ENCODE measurements around the gene SCARB1.
"Not testable (repeated sequence)": the region's sequence is repeated elsewhere in the genome, so short reads cannot be mapped to it uniquely, and the experiment has no call there.

Gene SCARB1, protein sequence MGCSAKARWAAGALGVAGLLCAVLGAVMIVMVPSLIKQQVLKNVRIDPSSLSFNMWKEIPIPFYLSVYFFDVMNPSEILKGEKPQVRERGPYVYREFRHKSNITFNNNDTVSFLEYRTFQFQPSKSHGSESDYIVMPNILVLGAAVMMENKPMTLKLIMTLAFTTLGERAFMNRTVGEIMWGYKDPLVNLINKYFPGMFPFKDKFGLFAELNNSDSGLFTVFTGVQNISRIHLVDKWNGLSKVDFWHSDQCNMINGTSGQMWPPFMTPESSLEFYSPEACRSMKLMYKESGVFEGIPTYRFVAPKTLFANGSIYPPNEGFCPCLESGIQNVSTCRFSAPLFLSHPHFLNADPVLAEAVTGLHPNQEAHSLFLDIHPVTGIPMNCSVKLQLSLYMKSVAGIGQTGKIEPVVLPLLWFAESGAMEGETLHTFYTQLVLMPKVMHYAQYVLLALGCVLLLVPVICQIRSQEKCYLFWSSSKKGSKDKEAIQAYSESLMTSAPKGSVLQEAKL

DNA sequence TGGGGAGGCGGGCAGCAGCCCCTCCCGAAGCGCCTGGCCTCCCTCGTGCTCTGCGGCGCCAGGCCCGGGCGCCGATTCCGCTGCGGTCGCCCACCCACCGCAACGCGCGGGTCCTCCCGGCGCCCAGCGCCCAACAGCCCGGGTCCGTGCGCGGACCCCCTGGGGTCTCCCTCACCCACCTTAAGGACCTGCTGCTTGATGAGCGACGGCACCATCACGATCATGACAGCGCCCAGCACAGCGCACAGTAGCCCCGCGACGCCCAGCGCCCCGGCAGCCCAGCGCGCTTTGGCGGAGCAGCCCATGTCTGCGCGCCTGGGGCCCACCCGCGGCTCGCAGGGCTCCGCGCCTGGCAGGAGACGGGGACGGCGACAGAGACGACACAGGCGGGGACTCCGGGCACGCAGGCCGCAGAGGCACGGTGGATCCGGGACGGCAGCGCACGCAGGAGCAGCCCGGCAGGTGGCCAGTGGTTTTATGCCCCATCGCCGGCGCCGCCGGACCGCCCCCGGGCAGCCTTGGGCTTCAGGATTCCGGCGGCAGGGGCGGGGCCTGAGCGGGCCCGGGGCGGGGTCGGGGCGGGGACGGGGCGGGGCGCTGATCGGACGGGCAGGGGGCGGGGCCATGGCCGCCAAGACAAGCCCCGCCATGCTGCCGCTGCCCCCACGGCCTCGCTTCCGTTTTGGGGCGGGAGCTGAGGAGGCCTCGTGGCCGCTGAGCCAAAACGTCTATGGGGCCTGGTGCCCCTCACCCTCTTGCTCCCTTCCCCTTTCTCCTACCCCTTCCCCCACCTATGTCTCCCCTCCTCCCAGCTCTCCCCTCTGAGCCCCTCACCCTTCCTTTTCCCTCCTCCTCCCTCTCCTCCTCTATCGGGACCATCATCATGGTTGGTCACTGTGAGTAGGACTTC is at the start of gene SCARB1:
SCARB1 (minus strand) TSS at position 449 of the 910 bp plus-strand sequence; CDS start at position 305, 144 bp downstream.
- H3K4me1 ChIP-seq (ENCODE audit: control insufficient read depth, insufficient read depth, low read length) = peaks cover 2% of the 10 kb centered on the region
- no peaks in the 10 kb centered on the region for H3K27me3 ChIP-seq (ENCODE audit: control insufficient read depth, insufficient read depth, low read length)
- H3K27ac ChIP-seq (ENCODE audit: low read depth, low read length) = peak within 1 kb of the TSS; percentile 9
- peak within 1 kb of the TSS; percentile 74 for H3K9ac ChIP-seq (ENCODE audit: low read length)
- H3K36me3 ChIP-seq (ENCODE audit: control insufficient read depth, insufficient read depth, low read length) = no peaks in the 10 kb centered on the region
- H3K4me3 ChIP-seq (ENCODE audit: low read length) = peak within 1 kb of the TSS; percentile 88

DNA sequence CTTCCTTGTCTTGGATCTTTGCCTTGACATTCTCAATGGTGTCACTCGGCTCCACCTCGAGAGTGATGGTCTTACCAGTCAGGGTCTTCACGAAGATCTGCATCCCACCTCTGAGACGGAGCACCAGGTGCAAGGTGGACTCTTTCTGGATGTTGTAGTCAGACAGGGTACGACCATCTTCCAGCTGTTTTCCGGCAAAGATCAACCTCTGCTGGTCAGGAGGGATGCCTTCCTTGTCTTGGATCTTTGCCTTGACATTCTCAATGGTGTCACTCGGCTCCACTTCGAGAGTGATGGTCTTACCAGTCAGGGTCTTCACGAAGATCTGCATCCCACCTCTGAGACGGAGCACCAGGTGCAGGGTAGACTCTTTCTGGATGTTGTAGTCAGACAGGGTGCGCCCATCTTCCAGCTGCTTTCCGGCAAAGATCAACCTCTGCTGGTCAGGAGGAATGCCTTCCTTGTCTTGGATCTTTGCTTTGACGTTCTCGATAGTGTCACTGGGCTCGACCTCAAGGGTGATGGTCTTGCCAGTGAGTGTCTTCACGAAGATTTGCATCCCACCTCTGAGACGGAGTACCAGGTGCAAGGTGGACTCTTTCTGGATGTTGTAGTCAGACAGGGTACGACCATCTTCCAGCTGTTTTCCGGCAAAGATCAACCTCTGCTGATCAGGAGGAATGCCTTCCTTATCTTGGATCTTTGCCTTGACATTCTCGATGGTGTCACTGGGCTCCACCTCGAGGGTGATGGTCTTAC is 49.0 kb upstream of the SCARB1 start:
- Histone ChIP-seq H3K4me1 (ENCODE audit: control insufficient read depth, insufficient read depth, low read length) (peaks cover 36% of the 10 kb centered on the region), H3K4me3 (ENCODE audit: low read length) (peak overlapping the region; percentile 93), H3K36me3 (ENCODE audit: control insufficient read depth, insufficient read depth, low read length) (peaks cover 25% of the 10 kb centered on the region)
- not testable (repeated sequence) for H3K9ac ChIP-seq (ENCODE audit: low read length); H3K27me3 ChIP-seq (ENCODE audit: control insufficient read depth, insufficient read depth, low read length); H3K27ac ChIP-seq (ENCODE audit: low read depth, low read length)

DNA sequence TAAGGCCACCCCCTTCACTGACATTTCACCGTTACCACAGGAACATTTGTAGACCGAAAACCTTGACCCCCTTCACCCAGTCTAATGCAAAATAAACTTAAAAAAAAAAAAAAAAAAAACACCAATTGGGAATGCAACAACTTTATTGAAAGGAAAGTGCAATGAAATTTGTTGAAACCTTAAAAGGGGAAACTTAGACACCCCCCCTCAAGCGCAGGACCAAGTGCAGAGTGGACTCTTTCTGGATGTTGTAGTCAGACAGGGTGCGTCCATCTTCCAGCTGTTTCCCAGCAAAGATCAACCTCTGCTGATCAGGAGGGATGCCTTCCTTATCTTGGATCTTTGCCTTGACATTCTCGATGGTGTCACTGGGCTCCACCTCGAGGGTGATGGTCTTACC is 47.9 kb upstream of the SCARB1 start:
- H3K27me3 ChIP-seq (ENCODE audit: control insufficient read depth, insufficient read depth, low read length); H3K9ac ChIP-seq (ENCODE audit: low read length): not testable (repeated sequence)
- Histone ChIP-seq H3K4me1 (ENCODE audit: control insufficient read depth, insufficient read depth, low read length) (peaks cover 30% of the 10 kb centered on the region), H3K27ac (ENCODE audit: low read depth, low read length) (peak overlapping the region; percentile 50), H3K4me3 (ENCODE audit: low read length) (peak overlapping the region; percentile 50), H3K36me3 (ENCODE audit: control insufficient read depth, insufficient read depth, low read length) (peaks cover 25% of the 10 kb centered on the region)

DNA sequence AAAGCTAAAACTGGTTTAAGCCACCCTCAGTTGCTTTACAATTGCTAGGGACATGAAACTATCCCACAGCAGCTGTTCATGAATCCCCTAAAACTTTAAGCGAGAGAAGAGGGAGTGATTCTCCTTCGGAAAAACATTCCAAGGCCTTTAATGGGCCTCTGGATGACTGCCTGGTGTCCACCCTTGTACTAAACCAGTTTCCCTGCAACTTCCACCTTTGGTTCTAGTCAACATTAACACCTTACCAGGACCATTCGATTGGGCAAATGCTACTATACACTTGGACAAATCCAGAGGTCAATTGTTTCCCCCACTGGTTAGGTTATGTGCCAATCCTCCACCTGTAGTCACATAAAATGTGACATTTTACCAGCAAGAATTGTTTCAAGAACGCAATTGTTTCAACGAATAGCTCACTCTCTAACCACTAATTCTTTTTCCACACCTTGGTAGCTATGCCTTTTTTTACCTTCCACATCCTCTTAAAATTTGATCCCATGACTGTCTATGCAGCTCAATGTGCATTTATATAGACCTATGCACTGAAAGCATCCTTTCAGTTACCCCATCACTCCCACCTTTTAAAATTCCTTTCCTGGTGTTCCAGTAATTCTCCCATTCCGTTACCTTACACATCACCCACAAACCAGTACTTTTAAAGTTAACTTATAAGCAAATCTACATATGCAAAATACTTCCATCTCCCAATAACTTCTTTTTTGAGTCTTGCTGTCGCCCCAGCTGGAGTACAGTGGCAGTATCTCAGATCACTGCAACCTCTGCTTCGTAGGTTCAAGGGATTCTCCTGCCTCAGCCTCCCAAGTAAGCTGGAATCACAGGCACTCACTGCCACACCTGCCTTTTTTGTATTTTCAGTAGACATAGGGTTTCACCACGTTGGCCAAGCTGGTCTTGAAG is 47.2 kb upstream of the SCARB1 start:
- Histone ChIP-seq H3K36me3 (ENCODE audit: control insufficient read depth, insufficient read depth, low read length) (peaks cover 25% of the 10 kb centered on the region), H3K9ac (ENCODE audit: low read length) (no peak overlapping the region), H3K4me1 (ENCODE audit: control insufficient read depth, insufficient read depth, low read length) (peaks cover 25% of the 10 kb centered on the region), H3K27ac (ENCODE audit: low read depth, low read length) (peak overlapping the region; percentile 50), H3K27me3 (ENCODE audit: control insufficient read depth, insufficient read depth, low read length) (no peaks in the 10 kb centered on the region), H3K4me3 (ENCODE audit: low read length) (peak overlapping the region; percentile 23)

DNA sequence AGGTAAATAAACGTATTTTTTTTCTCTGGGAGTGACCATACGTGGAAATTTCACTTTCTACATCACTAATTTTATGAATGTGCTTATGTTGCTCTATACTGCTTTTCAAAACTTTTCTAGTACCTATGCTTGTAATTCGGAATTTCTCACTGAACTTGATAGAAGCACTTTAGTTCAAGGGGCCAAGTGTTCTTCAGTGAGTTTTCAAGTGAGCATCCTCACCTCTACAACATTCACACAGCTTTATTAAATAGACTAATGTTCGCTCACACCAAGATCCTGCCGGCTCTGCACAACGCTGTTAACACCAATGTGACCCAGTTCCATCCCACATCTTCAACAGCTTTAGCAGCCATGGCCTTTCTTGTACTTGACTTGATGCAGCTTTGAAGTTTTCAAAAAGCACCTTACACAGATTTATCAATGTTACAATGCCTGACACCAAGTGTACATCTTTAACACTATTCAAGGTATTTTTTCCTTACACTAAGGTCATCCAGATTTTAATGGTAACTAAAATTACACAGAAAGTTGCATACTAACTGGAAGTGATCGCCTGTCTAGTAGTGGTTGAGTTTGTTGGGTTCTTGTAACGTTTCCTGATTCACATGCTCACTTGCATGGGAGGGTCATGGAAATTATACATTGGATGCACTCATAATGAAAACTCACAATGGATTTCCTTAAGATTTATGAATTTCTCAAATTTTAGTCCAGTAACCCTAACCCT is 46.3 kb upstream of the SCARB1 start:
- no peak overlapping the region for H3K9ac ChIP-seq (ENCODE audit: low read length)
- H3K27ac ChIP-seq (ENCODE audit: low read depth, low read length) = peak overlapping the region; percentile 50
- peaks cover 17% of the 10 kb centered on the region for H3K4me1 ChIP-seq (ENCODE audit: control insufficient read depth, insufficient read depth, low read length)
- H3K27me3 ChIP-seq (ENCODE audit: control insufficient read depth, insufficient read depth, low read length) = no peaks in the 10 kb centered on the region
- no peak overlapping the region for H3K4me3 ChIP-seq (ENCODE audit: low read length)
- H3K36me3 ChIP-seq (ENCODE audit: control insufficient read depth, insufficient read depth, low read length) = peaks cover 25% of the 10 kb centered on the region

DNA sequence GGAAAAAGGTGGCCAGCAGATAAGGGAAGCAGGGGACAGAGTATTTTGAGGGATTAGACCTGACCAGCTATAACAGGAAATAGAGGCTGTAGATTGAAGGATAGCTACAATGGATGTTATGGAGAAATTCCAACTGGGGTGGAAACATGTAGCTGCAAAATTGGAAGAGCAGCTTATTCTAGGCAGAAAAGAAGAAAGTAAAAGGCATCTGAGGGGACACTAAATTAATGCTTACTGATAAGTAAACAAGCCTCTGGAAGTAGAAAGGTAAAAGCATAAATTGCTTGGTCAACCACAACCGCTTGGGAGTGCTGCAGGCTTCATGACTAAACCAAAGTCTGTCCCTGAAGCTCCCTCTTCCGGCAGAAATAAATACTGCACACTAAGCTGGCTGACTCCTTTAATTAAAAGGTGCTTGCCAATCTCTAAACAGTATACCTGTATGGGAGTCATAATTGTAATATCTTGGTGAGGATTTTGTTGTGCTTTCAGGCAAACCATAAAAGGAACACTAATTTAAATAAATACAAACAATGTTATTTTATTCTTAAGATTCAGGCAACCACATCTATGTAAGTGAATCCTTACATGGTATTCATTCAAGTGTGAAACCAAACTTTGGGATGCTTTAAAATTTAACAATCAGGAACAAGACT is 43.1 kb upstream of the SCARB1 start:
- H3K4me3 ChIP-seq (ENCODE audit: low read length) = no peak overlapping the region
- H3K4me1 ChIP-seq (ENCODE audit: control insufficient read depth, insufficient read depth, low read length) = peaks cover 15% of the 10 kb centered on the region
- H3K9ac ChIP-seq (ENCODE audit: low read length) = no peak overlapping the region
- H3K36me3 ChIP-seq (ENCODE audit: control insufficient read depth, insufficient read depth, low read length) = peaks cover 12% of the 10 kb centered on the region
- H3K27ac ChIP-seq (ENCODE audit: low read depth, low read length) = peak overlapping the region; percentile 26
- H3K27me3 ChIP-seq (ENCODE audit: control insufficient read depth, insufficient read depth, low read length) = no peaks in the 10 kb centered on the region

DNA sequence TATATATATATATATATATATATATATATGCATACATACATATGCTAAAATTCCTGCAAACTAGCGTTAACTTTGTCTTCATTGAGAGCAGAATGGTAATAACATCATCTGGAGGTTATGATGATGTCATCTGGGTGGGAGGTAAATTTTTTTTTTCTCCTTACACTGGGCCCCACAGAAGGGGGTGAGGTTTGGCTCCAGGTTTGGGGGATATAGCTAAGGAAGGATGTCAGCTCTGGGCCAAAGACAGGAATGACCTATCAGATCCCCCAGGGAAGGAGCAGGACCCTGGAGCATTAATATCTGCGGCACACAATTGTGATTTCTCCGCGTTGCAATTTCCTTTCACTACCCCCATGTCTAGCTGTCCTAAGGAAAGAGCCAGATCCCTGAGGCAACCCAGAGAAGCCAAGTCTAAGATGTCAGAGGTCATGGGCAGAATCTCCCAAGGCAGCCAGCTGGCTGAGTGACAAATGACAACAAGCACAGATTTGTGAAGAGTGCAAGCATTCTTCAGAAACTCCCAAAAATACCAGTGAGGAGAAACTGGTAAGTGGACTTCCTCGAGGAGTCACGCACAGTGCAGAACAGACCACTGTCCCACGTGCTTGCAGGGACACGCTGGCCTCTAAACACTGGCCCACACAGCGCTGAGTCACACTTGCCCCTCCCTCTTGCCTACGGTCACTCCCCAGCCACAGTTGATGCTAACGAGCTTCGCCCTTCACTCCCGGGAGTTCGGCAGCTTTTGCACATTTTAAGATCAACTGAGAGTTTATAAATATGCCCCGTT is 40.8 kb upstream of the SCARB1 start:
- Histone ChIP-seq H3K27ac (ENCODE audit: low read depth, low read length) (peak overlapping the region; percentile 6), H3K9ac (ENCODE audit: low read length) (no peak overlapping the region), H3K36me3 (ENCODE audit: control insufficient read depth, insufficient read depth, low read length) (no peaks in the 10 kb centered on the region), H3K27me3 (ENCODE audit: control insufficient read depth, insufficient read depth, low read length) (no peaks in the 10 kb centered on the region), H3K4me3 (ENCODE audit: low read length) (no peak overlapping the region), H3K4me1 (ENCODE audit: control insufficient read depth, insufficient read depth, low read length) (no peaks in the 10 kb centered on the region)

DNA sequence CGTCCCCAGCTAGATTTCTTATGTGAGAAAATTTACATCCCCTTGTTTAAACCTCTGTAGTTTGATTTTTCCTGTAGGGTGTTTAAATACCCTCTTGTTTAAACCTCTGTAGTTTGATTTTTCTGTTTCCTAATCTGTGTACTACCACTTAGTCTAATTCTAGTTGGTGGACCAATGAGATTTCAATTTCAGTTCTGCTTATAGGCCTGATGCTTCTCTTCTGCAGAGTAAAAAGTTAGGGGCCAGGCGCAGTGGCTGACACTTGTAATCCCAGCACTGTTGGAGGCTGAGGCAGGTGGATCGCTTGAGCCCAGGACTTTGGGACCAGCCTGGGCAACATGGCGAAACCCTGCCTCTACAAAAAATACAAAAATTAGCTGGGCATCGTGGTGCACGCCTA is 39.3 kb upstream of the SCARB1 start:
- no peaks in the 10 kb centered on the region for H3K36me3 ChIP-seq (ENCODE audit: control insufficient read depth, insufficient read depth, low read length)
- no peak overlapping the region for H3K9ac ChIP-seq (ENCODE audit: low read length)
- H3K4me3 ChIP-seq (ENCODE audit: low read length) = no peak overlapping the region
- H3K27me3 ChIP-seq (ENCODE audit: control insufficient read depth, insufficient read depth, low read length) = no peaks in the 10 kb centered on the region
- H3K4me1 ChIP-seq (ENCODE audit: control insufficient read depth, insufficient read depth, low read length) = no peaks in the 10 kb centered on the region
- H3K27ac ChIP-seq (ENCODE audit: low read depth, low read length) = no peak overlapping the region

DNA sequence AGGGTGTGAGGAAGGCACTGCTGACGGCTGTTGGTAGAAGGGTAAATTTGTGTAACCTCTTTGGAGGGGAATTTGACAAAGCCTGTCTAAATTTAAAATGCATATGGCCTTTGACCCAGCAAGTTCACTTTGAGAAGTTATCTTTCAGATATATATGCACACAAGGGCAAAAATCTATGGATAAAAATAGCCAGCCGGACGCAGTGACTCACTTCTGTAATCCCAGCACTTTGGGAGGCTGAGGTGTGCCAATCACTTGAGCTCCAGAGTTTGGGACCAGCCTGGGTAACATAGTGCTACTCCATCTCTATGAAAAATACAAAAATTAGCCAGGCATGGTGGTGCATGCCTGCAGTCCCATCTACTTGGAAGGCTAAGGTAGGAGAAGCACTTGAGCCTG is 37.3 kb upstream of the SCARB1 start:
- no peaks in the 10 kb centered on the region for H3K4me1 ChIP-seq (ENCODE audit: control insufficient read depth, insufficient read depth, low read length)
- H3K36me3 ChIP-seq (ENCODE audit: control insufficient read depth, insufficient read depth, low read length) = no peaks in the 10 kb centered on the region
- no peaks in the 10 kb centered on the region for H3K27me3 ChIP-seq (ENCODE audit: control insufficient read depth, insufficient read depth, low read length)
- H3K4me3 ChIP-seq (ENCODE audit: low read length) = no peak overlapping the region
- H3K9ac ChIP-seq (ENCODE audit: low read length) = no peak overlapping the region
- H3K27ac ChIP-seq (ENCODE audit: low read depth, low read length) = no peak overlapping the region

DNA sequence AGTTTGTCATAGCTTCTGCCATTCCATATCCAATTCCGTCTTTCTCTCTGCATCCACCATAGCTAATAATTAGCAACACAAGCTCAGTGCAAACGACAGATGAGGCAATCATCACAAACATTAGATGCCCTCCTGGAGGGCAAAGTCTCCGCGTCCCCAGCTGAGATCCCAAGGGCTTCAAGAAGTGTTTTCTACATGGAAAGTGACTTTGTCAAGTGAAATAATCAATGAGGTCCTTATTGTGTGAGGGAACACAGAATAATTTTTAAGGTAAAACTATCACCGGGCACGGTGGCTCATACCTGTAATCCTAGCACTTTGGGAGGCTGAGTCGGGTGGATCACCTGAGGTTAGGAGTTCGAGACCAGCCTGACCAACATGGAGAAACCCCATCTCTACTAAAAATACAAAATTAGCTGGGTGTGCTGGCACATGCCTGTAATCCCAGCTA is 36.7 kb upstream of the SCARB1 start:
- H3K27me3 ChIP-seq (ENCODE audit: control insufficient read depth, insufficient read depth, low read length); H3K9ac ChIP-seq (ENCODE audit: low read length); H3K4me1 ChIP-seq (ENCODE audit: control insufficient read depth, insufficient read depth, low read length); H3K27ac ChIP-seq (ENCODE audit: low read depth, low read length); H3K4me3 ChIP-seq (ENCODE audit: low read length); H3K36me3 ChIP-seq (ENCODE audit: control insufficient read depth, insufficient read depth, low read length): not testable (repeated sequence)
